Sigmoid colon (tissue), 4 donors: ENCODE results near the gene PTPN3.

Experiments used
- CTCF ChIP-seq, 4 experiments: fragments of 450-650 bp in 3 of 4; fragments of 200-600 bp in 1 of 4; IDR thresholded peaks; one replicate each; pipeline ENCODE4 v1.5.1; 2016 to 2019; ENCODE audit warnings: antibody characterized with exemption in 4 of 4, mild to moderate bottlenecking in 3 of 4, moderate library complexity in 2 of 4
- EP300 ChIP-seq, 4 donors: sonication (generic); formaldehyde crosslinking; IDR thresholded peaks; one replicate each; pipeline ENCODE4 v1.6.1; 2017; ENCODE audit warnings: antibody characterized with exemption in 4 of 4
- POLR2A ChIP-seq, 2 donors: fragments of 450-650 bp; IDR thresholded peaks; one replicate each; pipeline ENCODE4 v1.6.1; 2016; ENCODE audit warnings: antibody characterized with exemption in 2 of 2, mild to moderate bottlenecking in 2 of 2, moderate library complexity in 2 of 2
- POLR2AphosphoS5 ChIP-seq, 4 donors: sonication (generic); formaldehyde crosslinking; IDR thresholded peaks; one replicate each; pipeline ENCODE4 v1.6.1; 2017; ENCODE audit warnings: antibody characterized with exemption in 4 of 4

GRCh38 chr9:109440797-109441287, 57.3 kb downstream of the PTPN3 start:
- peak in 3 of 4 experiments; percentile 35 to 63 (median 46) for TF ChIP-seq CTCF (IDR thresholded peaks at IDR 0.05)
- TF ChIP-seq POLR2AphosphoS5 (IDR thresholded peaks at IDR 0.05), result no peak
- no peak for TF ChIP-seq POLR2A (IDR thresholded peaks at IDR 0.05)
- TF ChIP-seq EP300 (IDR thresholded peaks at IDR 0.05), result no peak
